Endothelial cell of umbilical vein (primary cell): ENCODE measurements around the gene MINDY2. TPM values are rescaled to one million over a fixed set of nuclear protein-coding genes. Genes with fewer than 3 reads are reported as not detected.

Experiments
- BruUV-seq: library from RNA; stranded (reverse); fragments of 400-500 nt; replicated peaks from 2 replicates; lab custom pipeline; 2021; lab: Mats Ljungman, UMichigan
- CTCF ChIA-PET: fragments of 300-600, 350-600 bp; sonication (Branson Sonifier 250); formaldehyde crosslinking; loops from one replicate; lab custom pipeline; 2021; ENCODE audit warnings: antibody characterized with exemption, inconsistent platforms; lab: Charles Lee
- POLR2A ChIA-PET: fragments of 300-600, 350-600 bp; sonication (Branson Sonifier 250); formaldehyde crosslinking; loops from one replicate; lab custom pipeline; 2021; ENCODE audit warnings: antibody characterized with exemption, inconsistent platforms; lab: Charles Lee
- DNase-seq: peaks from one replicate; pipeline ENCODE4 v3.0.0-alpha.2; 2011; ENCODE audit warnings: low read depth, low spot score
- FAIRE-seq: peaks from 2 replicates; lab custom pipeline; 2011; peaks lifted over from hg19 to GRCh38; lab: Jason Lieb, UNC
- H2AFZ ChIP-seq: 2 replicates; pipeline ENCODE4 v1.6.0; 2012; ENCODE audit warnings: low read depth, low read length, control low read depth, inconsistent platforms
- H3K27ac ChIP-seq: 2 replicates; pipeline ENCODE4 v1.5.1; 2011; ENCODE audit warnings: low read depth, mild to moderate bottlenecking, control low read depth, low read length, moderate library complexity; ENCODE audit not compliant: insufficient read depth
- H3K27me3 ChIP-seq, 2 experiments: 2 replicates each; pipeline versions ENCODE4 v1.6.0 to v1.6.1; 2011; ENCODE audit warnings: low read length in 2 of 2, mixed read lengths in 1 of 2; ENCODE audit not compliant: control insufficient read depth in 2 of 2, insufficient read depth in 2 of 2
- H3K36me3 ChIP-seq, 2 experiments: 2 replicates in 1 of 2; 3 replicates in 1 of 2; pipeline ENCODE4 v1.5.1; 2011; ENCODE audit warnings: low read length in 2 of 2, mild to moderate bottlenecking in 1 of 2, moderate library complexity in 1 of 2; ENCODE audit not compliant: control insufficient read depth in 2 of 2, insufficient read depth in 2 of 2; ENCODE audit errors: extremely low read depth in 1 of 2
- H3K4me1 ChIP-seq: 3 replicates; pipeline ENCODE4 v1.5.1; 2011; ENCODE audit warnings: mild to moderate bottlenecking, low read length; ENCODE audit not compliant: control insufficient read depth, insufficient read depth; ENCODE audit errors: extremely low read depth
- H3K4me2 ChIP-seq: 2 replicates; pipeline ENCODE4 v1.6.1; 2011; ENCODE audit warnings: low read length, control low read depth, mixed read lengths; ENCODE audit not compliant: insufficient read depth
- H3K4me3 ChIP-seq, 3 experiments: fragments of 200-600 bp in 1 of 3; sonication (generic), shearing (Covaris generic) in 1 of 3; replicated peaks in 1 of 3; 2 replicates each; pipeline ENCODE4 v1.5.1; 2011 to 2016; ENCODE audit warnings: control low read depth in 3 of 3, low read length in 3 of 3, mild to moderate bottlenecking in 2 of 3, inconsistent platforms in 1 of 3, low read depth in 1 of 3, moderate library complexity in 1 of 3; ENCODE audit not compliant: insufficient read depth in 1 of 3
- H3K79me2 ChIP-seq: 2 replicates; pipeline ENCODE4 v1.6.0; 2012; ENCODE audit warnings: low read length, inconsistent platforms; ENCODE audit not compliant: control insufficient read depth, insufficient read depth
- H3K9ac ChIP-seq: replicated peaks from 2 replicates; pipeline ENCODE3; 2011; ENCODE audit warnings: low read length, control low read depth; ENCODE audit not compliant: insufficient read depth; ENCODE audit errors: extremely low read depth
- H3K9me1 ChIP-seq: replicated peaks from 3 replicates; pipeline ENCODE4 v1.6.0; 2011; ENCODE audit warnings: mild to moderate bottlenecking, low read length; ENCODE audit not compliant: control insufficient read depth, insufficient read depth; ENCODE audit errors: extremely low read depth
- H3K9me3 ChIP-seq: replicated peaks from 2 replicates; pipeline ENCODE4 v1.5.1; 2012; ENCODE audit warnings: low read length, inconsistent platforms; ENCODE audit not compliant: control insufficient read depth, insufficient read depth
- H4K20me1 ChIP-seq: replicated peaks from 2 replicates; pipeline ENCODE3; 2011; ENCODE audit warnings: mild to moderate bottlenecking, low read length; ENCODE audit not compliant: control insufficient read depth, insufficient read depth; ENCODE audit errors: extremely low read depth
- EZH2 ChIP-seq: IDR thresholded peaks from 2 replicates; pipeline ENCODE4 v1.6.1; 2012; ENCODE audit warnings: borderline replicate concordance, low read depth, mild to moderate bottlenecking, moderate library complexity, low read length, inconsistent platforms; ENCODE audit not compliant: severe bottlenecking
- FOS ChIP-seq: IDR thresholded peaks from 2 replicates; pipeline ENCODE4 v1.6.1; 2011; ENCODE audit warnings: mild to moderate bottlenecking, low read length, moderate library complexity, borderline replicate concordance; ENCODE audit not compliant: insufficient read depth
- GATA2 ChIP-seq: IDR thresholded peaks from 2 replicates; pipeline ENCODE4 v1.7.0; 2011; ENCODE audit warnings: low read depth, mild to moderate bottlenecking, moderate library complexity, mixed read lengths, low read length; ENCODE audit not compliant: insufficient read length, insufficient read depth
- JUN ChIP-seq: IDR thresholded peaks from 2 replicates; pipeline ENCODE4 v1.6.1; 2011; ENCODE audit warnings: borderline replicate concordance, low read depth; ENCODE audit not compliant: insufficient read length, insufficient read depth
- MAX ChIP-seq: IDR thresholded peaks from 2 replicates; pipeline ENCODE4 v1.6.1; 2011; ENCODE audit not compliant: insufficient read depth, insufficient read length
- MYC ChIP-seq: IDR thresholded peaks from one replicate; pipeline ENCODE4 v1.6.1; 2011; ENCODE audit warnings: mild to moderate bottlenecking, low read depth, low read length
- POLR2A ChIP-seq: IDR thresholded peaks from 2 replicates; pipeline ENCODE4 v1.6.1; 2012; ENCODE audit warnings: low read depth, mild to moderate bottlenecking, control low read depth, low read length
- POLR2AphosphoS5 ChIP-seq: IDR thresholded peaks from 2 replicates; pipeline ENCODE4 v1.6.1; 2012; ENCODE audit warnings: low read depth, mild to moderate bottlenecking, control low read depth, low read length, moderate library complexity; ENCODE audit not compliant: insufficient read depth
- dilution Hi-C: fragments of 300-500 bp; cut with MboI; formaldehyde crosslinking; loops from one replicate; pipeline ENCODE4 v1.15.0; 2019; ENCODE audit warnings: low sequenced_read_pairs; ENCODE audit not compliant: extremely low pct_ligation_motif_present
- intact Hi-C: fragments of 100-400 bp; cut with micrococcal nuclease; formaldehyde crosslinking; loops from one replicate; pipeline ENCODE4 v1.10.0; 2022
- polyA plus RNA-seq, 4 experiments: library from polyadenylated mRNA; depleted of rRNA in 3 of 4; stranded (reverse) in 3 of 4; unstranded in 1 of 4; fragments of >200 nt; gene quantifications; 2 replicates each; pipeline versions ENCODE4 v1.2.1 to v1.2.3, GENCODE V29; 2011 to 2012; ENCODE audit warnings: missing spikeins in 1 of 4
- total RNA-seq: library from RNA; stranded (reverse); gene quantifications from 2 replicates; pipeline ENCODE4 v1.2.3, GENCODE V29; 2021
- TF ChIP-seq, protein P1 (sequence below), 2 donors: IDR thresholded peaks; 1 replicate in 1 of 2; 2 replicates in 1 of 2; pipeline ENCODE4 v1.5.1; 2011; ENCODE audit warnings: low read length in 2 of 2, mild to moderate bottlenecking in 2 of 2, moderate library complexity in 2 of 2, control low read depth in 1 of 2, inconsistent platforms in 1 of 2, low read depth in 1 of 2; ENCODE audit not compliant: insufficient read depth in 1 of 2; ENCODE audit errors: extremely low read depth in 1 of 2

The MINDY2 gene
- total and polyA plus RNA-seq, 2 donors (not counting 3 experiments of a cell fraction or from before 2014, with no cell fraction given) = 1.6 to 13.7 TPM

DNA sequence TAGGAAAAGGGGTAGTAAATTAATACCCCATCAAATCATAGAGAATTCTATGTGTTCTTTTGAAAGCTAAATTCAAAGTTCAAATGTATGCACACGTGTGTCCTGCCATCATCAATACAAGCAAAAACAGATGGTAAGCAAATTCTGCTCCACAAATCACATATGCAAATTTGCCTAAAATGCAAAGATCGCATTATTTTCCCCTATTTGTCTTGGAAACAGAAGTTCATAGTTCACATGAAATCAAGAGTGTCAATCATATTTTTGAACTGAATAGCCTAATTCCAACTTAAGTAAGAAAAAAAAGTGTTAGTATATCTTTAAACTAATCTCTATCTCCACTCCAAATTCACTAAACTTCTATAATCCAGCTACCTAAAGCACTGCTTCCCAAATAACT lies 30.1 kb upstream of the MINDY2 start:
- Histone ChIP-seq H3K4me2 (no peak overlapping the region), H3K27me3 (no peaks in the 10 kb centered on the region), H3K9ac (no peak overlapping the region), H3K4me1 (peaks cover 34% of the 10 kb centered on the region), H3K9me3 (no peaks in the 10 kb centered on the region), H3K27ac (no peak overlapping the region), H3K4me3 (no peak overlapping the region), H3K36me3 (no peaks in the 10 kb centered on the region), H3K9me1 (peaks cover 2% of the 10 kb centered on the region), H2AFZ (no peak overlapping the region), H3K79me2 (peaks cover 90% of the 10 kb centered on the region), H4K20me1 (peaks cover 25% of the 10 kb centered on the region)
- CTCF ChIA-PET = no interaction called here
- BruUV-seq = no TSS peak
- no peak for TF ChIP-seq FOS
- TF ChIP-seq MYC = no peak
- TF ChIP-seq POLR2AphosphoS5 = no peak
- no peak for TF ChIP-seq GATA2
- intact Hi-C loops (no loop called here), dilution Hi-C loops (no loop called here)
- POLR2A ChIA-PET = no interaction called here
- no peak for FAIRE-seq
- no peak for DNase-seq

DNA sequence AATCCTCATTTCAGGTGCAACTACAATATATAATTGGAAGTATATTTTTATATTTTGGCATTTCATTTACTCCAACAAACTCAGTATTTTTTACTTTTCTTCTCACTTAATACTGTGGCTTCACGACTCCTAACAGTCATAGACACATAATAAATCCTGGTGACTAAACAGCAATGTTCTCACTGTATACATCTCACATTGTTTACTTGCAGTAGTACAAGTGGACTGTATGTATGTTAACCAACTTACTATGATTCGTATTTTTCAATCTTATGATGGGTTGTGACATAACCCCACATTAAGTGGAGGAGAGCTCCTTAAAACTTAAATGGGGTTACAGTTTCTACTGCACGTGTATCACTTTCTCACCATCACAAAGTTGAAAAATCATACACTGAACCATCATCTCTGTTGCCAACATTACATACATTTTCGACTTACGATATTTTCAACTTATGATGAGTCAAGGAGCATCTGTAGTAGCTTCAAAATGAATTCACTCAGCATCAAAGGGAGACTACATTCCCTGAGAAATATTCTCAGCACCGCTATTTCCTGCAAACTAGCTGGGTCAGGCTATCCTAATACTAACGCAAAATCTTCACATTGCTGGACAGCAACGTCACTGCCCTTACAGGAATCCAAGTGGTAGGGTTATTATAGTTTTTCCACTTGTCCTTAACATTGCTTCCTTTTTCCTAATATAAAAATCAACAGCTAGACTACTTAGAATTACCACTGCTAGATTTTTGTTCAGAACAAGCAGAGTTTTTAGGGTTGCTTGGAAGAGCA lies 28.9 kb upstream of the MINDY2 start:
- Histone ChIP-seq H3K79me2 (peaks cover 90% of the 10 kb centered on the region), H3K9me3 (no peaks in the 10 kb centered on the region), H3K4me1 (peaks cover 42% of the 10 kb centered on the region), H4K20me1 (peaks cover 25% of the 10 kb centered on the region), H3K27me3 (no peaks in the 10 kb centered on the region), H3K4me3 (no peak overlapping the region), H3K27ac (peak overlapping the region; percentile 40), H3K9me1 (peaks cover 2% of the 10 kb centered on the region), H3K36me3 (no peaks in the 10 kb centered on the region), H2AFZ (no peak overlapping the region), H3K4me2 (peak overlapping the region; percentile 55), H3K9ac (no peak overlapping the region)
- CTCF ChIA-PET = interaction anchor here (0.7 to 1.5 kb wide), 3 partner anchors 22 to 222 kb away, joined by 3 to 7 read pairs (median 4); partner anchors contain the start of gene MINDY2
- TF ChIP-seq JUN (peak; percentile 63), FOS (peak; percentile 17), EZH2 (no peak), GATA2 (no peak), MYC (no peak), POLR2A (no peak), MAX (no peak), POLR2AphosphoS5 (no peak)
- TF ChIP-seq, protein P1, sequence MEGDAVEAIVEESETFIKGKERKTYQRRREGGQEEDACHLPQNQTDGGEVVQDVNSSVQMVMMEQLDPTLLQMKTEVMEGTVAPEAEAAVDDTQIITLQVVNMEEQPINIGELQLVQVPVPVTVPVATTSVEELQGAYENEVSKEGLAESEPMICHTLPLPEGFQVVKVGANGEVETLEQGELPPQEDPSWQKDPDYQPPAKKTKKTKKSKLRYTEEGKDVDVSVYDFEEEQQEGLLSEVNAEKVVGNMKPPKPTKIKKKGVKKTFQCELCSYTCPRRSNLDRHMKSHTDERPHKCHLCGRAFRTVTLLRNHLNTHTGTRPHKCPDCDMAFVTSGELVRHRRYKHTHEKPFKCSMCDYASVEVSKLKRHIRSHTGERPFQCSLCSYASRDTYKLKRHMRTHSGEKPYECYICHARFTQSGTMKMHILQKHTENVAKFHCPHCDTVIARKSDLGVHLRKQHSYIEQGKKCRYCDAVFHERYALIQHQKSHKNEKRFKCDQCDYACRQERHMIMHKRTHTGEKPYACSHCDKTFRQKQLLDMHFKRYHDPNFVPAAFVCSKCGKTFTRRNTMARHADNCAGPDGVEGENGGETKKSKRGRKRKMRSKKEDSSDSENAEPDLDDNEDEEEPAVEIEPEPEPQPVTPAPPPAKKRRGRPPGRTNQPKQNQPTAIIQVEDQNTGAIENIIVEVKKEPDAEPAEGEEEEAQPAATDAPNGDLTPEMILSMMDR (IDR thresholded peaks at IDR 0.05; ENCODE audit: extremely low read depth in 1 of 2, insufficient read depth in 1 of 2, low read depth in 1 of 2, low read length in 2 of 2) = no peak
- FAIRE-seq = peak; percentile 33
- intact Hi-C loops (no loop called here), dilution Hi-C loops (no loop called here)
- DNase-seq = peak; percentile 83
- POLR2A ChIA-PET = interaction anchor here (2.1 kb wide), 1 partner anchor 28 kb away, joined by 5 read pairs; the partner anchor contains the start of gene MINDY2
- no TSS peak for BruUV-seq
